ENCODE data around the gene TREML1.

TREML1 gene

GRCh38 chr6:41181566-41181965 lies 27.4 kb upstream of the TREML1 start:
- POLR2A ChIA-PET: no interaction called here
- no peak for DNase-seq (ENCODE audit: low read depth, low spot score)

GRCh38 chr6:41179163-41179562 lies 25.0 kb upstream of the TREML1 start:
- no peak overlapping the region for H3K4me3 ChIP-seq (ENCODE audit: low read depth, low read length)
- TF ChIP-seq CTCF (IDR thresholded peaks at IDR 0.05; ENCODE audit: insufficient read depth, low read length, missing control alignments): no peak
- ChIA-PET POLR2A (no interaction called here), CTCF (interaction anchor here (0.9 to 6.8 kb wide), 2 partner anchors 10 to 88 kb away, joined by 3 to 63 read pairs; no protein-coding TSS in a partner anchor)
- no peak for DNase-seq (ENCODE audit: low read depth, low spot score)

More at GRCh38 chr6:41181566-41181965, 27.4 kb upstream of the TREML1 start:
- no peak overlapping the region for H3K4me3 ChIP-seq (ENCODE audit: low read depth, low read length)
- no peak for TF ChIP-seq CTCF (IDR thresholded peaks at IDR 0.05; ENCODE audit: insufficient read depth, low read length, missing control alignments)
- CTCF ChIA-PET: interaction anchor here (0.6 to 6.8 kb wide), 14 partner anchors 11 to 444 kb away, joined by 3 to 63 read pairs (median 4); partner anchors contain the start of genes NFYA, OARD1 and TREML1

- ChIA-PET POLR2A (no interaction called here), CTCF (interaction anchor here (1.0 kb wide), 1 partner anchor 9 kb away, joined by 3 read pairs; no protein-coding TSS in a partner anchor)
- TF ChIP-seq CTCF (IDR thresholded peaks at IDR 0.05; ENCODE audit: insufficient read depth, low read length, missing control alignments): no peak
- H3K4me3 ChIP-seq (ENCODE audit: low read depth, low read length): no peak overlapping the region
- DNase-seq (ENCODE audit: low read depth, low spot score): no peak
Measured at GRCh38 chr6:41177695-41178094, 23.5 kb upstream of the TREML1 start.

GRCh38 chr6:41177287-41177686 lies 23.1 kb upstream of the TREML1 start:
- POLR2A ChIA-PET: no interaction called here
- no peak for DNase-seq (ENCODE audit: low read depth, low spot score)
- CTCF ChIA-PET: interaction anchor here (1.0 kb wide), 1 partner anchor 10 kb away, joined by 3 read pairs; no protein-coding TSS in a partner anchor
- no peak overlapping the region for H3K4me3 ChIP-seq (ENCODE audit: low read depth, low read length)
- no peak for TF ChIP-seq CTCF (IDR thresholded peaks at IDR 0.05; ENCODE audit: insufficient read depth, low read length, missing control alignments)

- ChIA-PET CTCF (no interaction called here), POLR2A (no interaction called here)
- no peak overlapping the region for H3K4me3 ChIP-seq (ENCODE audit: low read depth, low read length)
- no peak for DNase-seq (ENCODE audit: low read depth, low spot score)
- no peak for TF ChIP-seq CTCF (IDR thresholded peaks at IDR 0.05; ENCODE audit: insufficient read depth, low read length, missing control alignments)
Measured at GRCh38 chr6:41176189-41176588, 22.0 kb upstream of the TREML1 start.

- no peak for DNase-seq (ENCODE audit: low read depth, low spot score)
- CTCF ChIA-PET: no interaction called here
- H3K4me3 ChIP-seq (ENCODE audit: low read depth, low read length): no peak overlapping the region
- POLR2A ChIA-PET: no interaction called here
- TF ChIP-seq CTCF (IDR thresholded peaks at IDR 0.05; ENCODE audit: insufficient read depth, low read length, missing control alignments): no peak
Measured at GRCh38 chr6:41175084-41175483, 20.9 kb upstream of the TREML1 start.
